WTC11 (cell line): ENCODE data around the gene BRK1. TPM values are rescaled to one million over a fixed set of nuclear protein-coding genes. Genes with fewer than 3 reads are reported as not detected.

Experiments
- ATAC-seq: fragments of 200-7000 bp; cut with Tn5 transposase; 2 replicates; pipeline ENCODE4 v1.10.0; 2021; ENCODE audit warnings: mild to moderate bottlenecking, moderate library complexity
- CTCF ChIA-PET: fragments of 300-600 bp; sonication (Branson Sonifier 250); formaldehyde crosslinking; loops from one replicate; lab custom pipeline; 2021; ENCODE audit warnings: antibody characterized with exemption; lab: Charles Lee
- POLR2A ChIA-PET: fragments of 350-600 bp; sonication (Branson Sonifier 250); formaldehyde crosslinking; loops from one replicate; lab custom pipeline; 2021; ENCODE audit warnings: antibody characterized with exemption; lab: Charles Lee
- DNase-seq: peaks from one replicate; pipeline ENCODE4 v3.0.0; 2021; ENCODE audit warnings: low spot score
- H3K27ac Mint-ChIP-seq: 2 replicates; pipeline ENCODE4 v1.8.0; 2021; ENCODE audit warnings: mixed read lengths
- H3K27me3 Mint-ChIP-seq: 2 replicates; pipeline ENCODE4 v1.8.0; 2021; ENCODE audit warnings: low read depth, mild to moderate bottlenecking, moderate library complexity, mixed read lengths
- H3K36me3 Mint-ChIP-seq: 2 replicates; pipeline ENCODE4 v1.8.0; 2021; ENCODE audit warnings: mixed read lengths
- H3K4me1 Mint-ChIP-seq: 2 replicates; pipeline ENCODE4 v1.8.0; 2022; ENCODE audit warnings: mixed read lengths
- H3K4me3 Mint-ChIP-seq: 2 replicates; pipeline ENCODE4 v1.8.0; 2021; ENCODE audit warnings: mild to moderate bottlenecking, moderate library complexity, mixed read lengths
- H3K9me3 Mint-ChIP-seq: 2 replicates; pipeline ENCODE4 v1.8.0; 2021; ENCODE audit warnings: mixed read lengths
- CBFB ChIP-seq: sonication (generic); formaldehyde crosslinking; IDR thresholded peaks from 2 replicates; pipeline ENCODE4 v1.8.1; 2022; ENCODE audit warnings: mild to moderate bottlenecking, low read depth, missing genetic modification reagents
- EMX1 ChIP-seq: fragments of 250-450 bp; sonication (Bioruptor Pico); IDR thresholded peaks from 2 replicates; pipeline ENCODE4 v1.8.0; 2021; ENCODE audit warnings: mild to moderate bottlenecking
- ESRRA ChIP-seq: sonication (generic); formaldehyde crosslinking; IDR thresholded peaks from 2 replicates; pipeline ENCODE4 v1.8.1; 2022; ENCODE audit warnings: mild to moderate bottlenecking, missing genetic modification reagents, borderline replicate concordance
- JAZF1 ChIP-seq: fragments of 250-450 bp; sonication (Bioruptor Pico); IDR thresholded peaks from 2 replicates; pipeline ENCODE4 v1.9.0; 2021; ENCODE audit warnings: moderate library complexity, mild to moderate bottlenecking, inconsistent platforms
- MYBL2 ChIP-seq: sonication (generic); formaldehyde crosslinking; IDR thresholded peaks from 2 replicates; pipeline ENCODE4 v1.8.1; 2023; ENCODE audit warnings: mild to moderate bottlenecking, moderate library complexity, missing genetic modification reagents
- NFE2L1 ChIP-seq: sonication (generic); formaldehyde crosslinking; IDR thresholded peaks from 2 replicates; pipeline ENCODE4 v1.8.1; 2023; ENCODE audit warnings: missing genetic modification reagents
- NR2C2 ChIP-seq: sonication (generic); formaldehyde crosslinking; IDR thresholded peaks from 2 replicates; pipeline ENCODE4 v1.8.0; 2022; ENCODE audit warnings: mild to moderate bottlenecking, missing genetic modification reagents
- NR3C1 ChIP-seq: sonication (generic); formaldehyde crosslinking; conservative IDR thresholded peaks from 2 replicates; pipeline ENCODE4 v1.8.1; 2023; ENCODE audit warnings: low read depth, mild to moderate bottlenecking, missing genetic modification reagents
- RELA ChIP-seq: sonication (generic); formaldehyde crosslinking; IDR thresholded peaks from 2 replicates; pipeline ENCODE4 v1.8.1; 2022; ENCODE audit warnings: missing genetic modification reagents, mild to moderate bottlenecking, borderline replicate concordance
- SP1 ChIP-seq: sonication (generic); formaldehyde crosslinking; conservative IDR thresholded peaks from 2 replicates; pipeline ENCODE4 v1.8.1; 2022; ENCODE audit warnings: missing genetic modification reagents
- TCF7 ChIP-seq: sonication (generic); formaldehyde crosslinking; IDR thresholded peaks from 2 replicates; pipeline ENCODE4 v1.8.0; 2022; ENCODE audit warnings: mild to moderate bottlenecking, low read depth, missing genetic modification reagents, moderate library complexity
- TEAD1 ChIP-seq: sonication (generic); formaldehyde crosslinking; IDR thresholded peaks from 2 replicates; pipeline ENCODE4 v1.8.0; 2022; ENCODE audit warnings: mild to moderate bottlenecking, missing genetic modification reagents
- ZNF263 ChIP-seq: sonication (generic); formaldehyde crosslinking; IDR thresholded peaks from 2 replicates; pipeline ENCODE4 v1.8.1; 2022; ENCODE audit warnings: low read depth, mild to moderate bottlenecking, moderate library complexity, missing genetic modification reagents
- ZNF423 ChIP-seq: fragments of 250-450 bp; sonication (Bioruptor Pico); IDR thresholded peaks from 2 replicates; pipeline ENCODE4 v2.1.2; 2022; ENCODE audit warnings: mild to moderate bottlenecking, moderate library complexity
- total RNA-seq: library from RNA; stranded (reverse); gene quantifications from 3 replicates; pipeline ENCODE4 v1.2.3, GENCODE V29; 2021
- TF ChIP-seq, protein P1 (sequence below): fragments of 250-450 bp; sonication (Bioruptor Pico); IDR thresholded peaks from 2 replicates; pipeline ENCODE4 v1.9.0; 2021; ENCODE audit warnings: mild to moderate bottlenecking
- TF ChIP-seq, protein P2 (sequence below): fragments of 250-450 bp; sonication (Bioruptor Pico); IDR thresholded peaks from 2 replicates; pipeline ENCODE4 v2.1.2; 2022; ENCODE audit warnings: mild to moderate bottlenecking, moderate library complexity
- TF ChIP-seq, protein P3 (sequence below): sonication (generic); formaldehyde crosslinking; IDR thresholded peaks from 2 replicates; pipeline ENCODE4 v1.8.1; 2022; ENCODE audit warnings: low read depth, mild to moderate bottlenecking, moderate library complexity, missing genetic modification reagents, borderline replicate concordance
- TF ChIP-seq, protein P4 (sequence below): sonication (generic); formaldehyde crosslinking; IDR thresholded peaks from 2 replicates; pipeline ENCODE4 v1.8.1; 2023; ENCODE audit warnings: mild to moderate bottlenecking, missing genetic modification reagents, moderate library complexity
- TF ChIP-seq, protein P5 (sequence below): fragments of 250-450 bp; sonication (Bioruptor Pico); IDR thresholded peaks from 2 replicates; pipeline ENCODE4 v1.9.0; 2021; ENCODE audit warnings: mild to moderate bottlenecking, borderline replicate concordance
- TF ChIP-seq, protein P6 (sequence below): fragments of 250-450 bp; sonication (Bioruptor Pico); IDR thresholded peaks from 2 replicates; pipeline ENCODE4 v1.8.0; 2021; ENCODE audit warnings: mild to moderate bottlenecking
- TF ChIP-seq, protein P7 (sequence below): sonication (generic); formaldehyde crosslinking; IDR thresholded peaks from 2 replicates; pipeline ENCODE4 v1.8.1; 2023; ENCODE audit warnings: mild to moderate bottlenecking, missing genetic modification reagents, moderate library complexity

BRK1 gene
- total RNA-seq, 1 experiment from 2014 or later: 107 TPM

DNA sequence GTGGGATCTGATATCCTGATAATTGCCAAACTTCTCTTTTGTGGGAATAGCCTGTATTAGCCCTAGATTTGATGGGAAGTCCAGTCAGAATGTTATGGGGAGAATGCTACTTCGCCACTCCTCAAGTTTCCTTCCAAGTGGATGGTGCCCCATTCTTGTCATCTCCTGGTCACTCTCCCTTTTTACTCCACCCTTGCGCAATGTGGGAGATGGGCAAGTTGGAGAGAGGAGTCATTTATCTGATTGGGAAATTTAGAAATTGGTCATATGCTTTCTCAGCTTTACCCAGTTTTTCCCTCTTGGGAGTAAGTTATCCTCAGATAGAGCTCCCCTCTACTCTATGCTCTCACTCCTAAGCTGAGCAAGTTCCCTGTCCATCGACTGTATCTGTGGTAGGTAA lies 21.8 kb upstream of the BRK1 start:
- Mint-ChIP-seq H3K4me1 (no peaks in the 10 kb centered on the region), H3K36me3 (peaks cover 57% of the 10 kb centered on the region), H3K4me3 (no peak overlapping the region), H3K9me3 (no peaks in the 10 kb centered on the region), H3K27me3 (no peaks in the 10 kb centered on the region)
- DNase-seq (no peak), ATAC-seq (no peak)
- POLR2A ChIA-PET: interaction anchor here (1.6 kb wide), 1 partner anchor 154 kb away, joined by 4 read pairs; the partner anchor contains the start of gene TATDN2
- TF ChIP-seq, protein P1, sequence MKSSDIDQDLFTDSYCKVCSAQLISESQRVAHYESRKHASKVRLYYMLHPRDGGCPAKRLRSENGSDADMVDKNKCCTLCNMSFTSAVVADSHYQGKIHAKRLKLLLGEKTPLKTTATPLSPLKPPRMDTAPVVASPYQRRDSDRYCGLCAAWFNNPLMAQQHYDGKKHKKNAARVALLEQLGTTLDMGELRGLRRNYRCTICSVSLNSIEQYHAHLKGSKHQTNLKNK (CRISPR knock-in tag): no peak
- TF ChIP-seq, protein P2, sequence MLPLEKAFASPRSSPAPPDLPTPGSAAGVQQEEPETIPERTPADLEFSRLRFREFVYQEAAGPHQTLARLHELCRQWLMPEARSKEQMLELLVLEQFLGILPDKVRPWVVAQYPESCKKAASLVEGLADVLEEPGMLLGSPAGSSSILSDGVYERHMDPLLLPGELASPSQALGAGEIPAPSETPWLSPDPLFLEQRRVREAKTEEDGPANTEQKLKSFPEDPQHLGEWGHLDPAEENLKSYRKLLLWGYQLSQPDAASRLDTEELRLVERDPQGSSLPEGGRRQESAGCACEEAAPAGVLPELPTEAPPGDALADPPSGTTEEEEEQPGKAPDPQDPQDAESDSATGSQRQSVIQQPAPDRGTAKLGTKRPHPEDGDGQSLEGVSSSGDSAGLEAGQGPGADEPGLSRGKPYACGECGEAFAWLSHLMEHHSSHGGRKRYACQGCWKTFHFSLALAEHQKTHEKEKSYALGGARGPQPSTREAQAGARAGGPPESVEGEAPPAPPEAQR: no peak
- TF ChIP-seq, protein P3, sequence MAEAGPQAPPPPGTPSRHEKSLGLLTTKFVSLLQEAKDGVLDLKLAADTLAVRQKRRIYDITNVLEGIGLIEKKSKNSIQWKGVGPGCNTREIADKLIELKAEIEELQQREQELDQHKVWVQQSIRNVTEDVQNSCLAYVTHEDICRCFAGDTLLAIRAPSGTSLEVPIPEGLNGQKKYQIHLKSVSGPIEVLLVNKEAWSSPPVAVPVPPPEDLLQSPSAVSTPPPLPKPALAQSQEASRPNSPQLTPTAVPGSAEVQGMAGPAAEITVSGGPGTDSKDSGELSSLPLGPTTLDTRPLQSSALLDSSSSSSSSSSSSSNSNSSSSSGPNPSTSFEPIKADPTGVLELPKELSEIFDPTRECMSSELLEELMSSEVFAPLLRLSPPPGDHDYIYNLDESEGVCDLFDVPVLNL (CRISPR knock-in tag): no peak
- TF ChIP-seq, all 79 proteins: peak for 0
- CTCF ChIA-PET: no interaction called here
- H3K27ac Mint-ChIP-seq: no peak overlapping the region

DNA sequence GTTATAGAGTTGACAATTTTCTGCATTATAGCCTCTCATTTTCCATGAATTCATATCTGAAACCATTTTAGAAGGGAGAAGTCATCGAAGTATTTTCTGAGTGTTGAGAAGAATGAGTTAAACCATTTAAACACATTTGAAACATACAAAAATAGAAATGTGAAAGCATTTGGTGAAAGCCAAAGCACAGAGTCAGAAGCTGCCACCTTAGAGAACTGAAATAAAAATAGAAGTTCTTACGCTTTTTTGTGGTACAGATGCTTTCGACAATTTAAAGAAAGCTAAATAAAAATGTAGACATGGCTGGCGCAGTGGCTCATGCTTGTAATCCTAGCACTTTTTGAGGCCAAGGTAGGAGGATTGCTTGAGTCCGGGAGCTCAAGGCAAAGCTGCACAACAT lies 16.4 kb upstream of the BRK1 start:
- H3K27me3 Mint-ChIP-seq: no peaks in the 10 kb centered on the region
- TF ChIP-seq NR3C1 (CRISPR knock-in tag): no peak
- TF ChIP-seq TEAD1: no peak
- no peak for TF ChIP-seq NR2C2 (CRISPR knock-in tag)
- no peak for TF ChIP-seq TCF7 (CRISPR knock-in tag)
- TF ChIP-seq CBFB (CRISPR knock-in tag): no peak
- TF ChIP-seq, protein P4, sequence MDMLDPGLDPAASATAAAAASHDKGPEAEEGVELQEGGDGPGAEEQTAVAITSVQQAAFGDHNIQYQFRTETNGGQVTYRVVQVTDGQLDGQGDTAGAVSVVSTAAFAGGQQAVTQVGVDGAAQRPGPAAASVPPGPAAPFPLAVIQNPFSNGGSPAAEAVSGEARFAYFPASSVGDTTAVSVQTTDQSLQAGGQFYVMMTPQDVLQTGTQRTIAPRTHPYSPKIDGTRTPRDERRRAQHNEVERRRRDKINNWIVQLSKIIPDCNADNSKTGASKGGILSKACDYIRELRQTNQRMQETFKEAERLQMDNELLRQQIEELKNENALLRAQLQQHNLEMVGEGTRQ (CRISPR knock-in tag): no peak
- no peak overlapping the region for H3K27ac Mint-ChIP-seq
- peaks cover 50% of the 10 kb centered on the region for H3K36me3 Mint-ChIP-seq
- no peak for ATAC-seq
- no peaks in the 10 kb centered on the region for H3K9me3 Mint-ChIP-seq
- no peaks in the 10 kb centered on the region for H3K4me1 Mint-ChIP-seq
- H3K4me3 Mint-ChIP-seq: no peak overlapping the region
- DNase-seq: no peak
- ChIA-PET POLR2A (no interaction called here), CTCF (no interaction called here)

DNA sequence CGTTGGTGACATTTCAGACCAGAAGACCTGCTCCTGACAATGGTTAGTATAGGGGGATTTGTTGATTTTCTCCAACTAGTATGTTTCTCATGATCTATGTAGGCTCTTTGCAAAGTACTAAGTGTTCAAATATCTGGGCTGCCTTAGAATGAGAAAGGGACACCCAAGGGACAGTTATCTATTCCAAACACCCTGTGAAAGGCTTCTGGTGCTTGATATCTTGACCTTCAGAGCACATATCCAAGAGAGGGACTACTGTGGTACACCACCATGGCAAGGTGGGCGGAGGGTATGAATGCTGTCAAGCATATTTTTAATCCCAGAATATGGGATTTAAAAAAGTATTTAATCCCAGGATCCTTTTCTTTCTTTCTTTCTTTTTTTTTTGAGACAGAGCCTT lies 8.6 kb upstream of the BRK1 start:
- CTCF ChIA-PET: no interaction called here
- H3K36me3 Mint-ChIP-seq: peaks cover 2% of the 10 kb centered on the region
- TF ChIP-seq MYBL2 (CRISPR knock-in tag): no peak
- TF ChIP-seq, protein P5, sequence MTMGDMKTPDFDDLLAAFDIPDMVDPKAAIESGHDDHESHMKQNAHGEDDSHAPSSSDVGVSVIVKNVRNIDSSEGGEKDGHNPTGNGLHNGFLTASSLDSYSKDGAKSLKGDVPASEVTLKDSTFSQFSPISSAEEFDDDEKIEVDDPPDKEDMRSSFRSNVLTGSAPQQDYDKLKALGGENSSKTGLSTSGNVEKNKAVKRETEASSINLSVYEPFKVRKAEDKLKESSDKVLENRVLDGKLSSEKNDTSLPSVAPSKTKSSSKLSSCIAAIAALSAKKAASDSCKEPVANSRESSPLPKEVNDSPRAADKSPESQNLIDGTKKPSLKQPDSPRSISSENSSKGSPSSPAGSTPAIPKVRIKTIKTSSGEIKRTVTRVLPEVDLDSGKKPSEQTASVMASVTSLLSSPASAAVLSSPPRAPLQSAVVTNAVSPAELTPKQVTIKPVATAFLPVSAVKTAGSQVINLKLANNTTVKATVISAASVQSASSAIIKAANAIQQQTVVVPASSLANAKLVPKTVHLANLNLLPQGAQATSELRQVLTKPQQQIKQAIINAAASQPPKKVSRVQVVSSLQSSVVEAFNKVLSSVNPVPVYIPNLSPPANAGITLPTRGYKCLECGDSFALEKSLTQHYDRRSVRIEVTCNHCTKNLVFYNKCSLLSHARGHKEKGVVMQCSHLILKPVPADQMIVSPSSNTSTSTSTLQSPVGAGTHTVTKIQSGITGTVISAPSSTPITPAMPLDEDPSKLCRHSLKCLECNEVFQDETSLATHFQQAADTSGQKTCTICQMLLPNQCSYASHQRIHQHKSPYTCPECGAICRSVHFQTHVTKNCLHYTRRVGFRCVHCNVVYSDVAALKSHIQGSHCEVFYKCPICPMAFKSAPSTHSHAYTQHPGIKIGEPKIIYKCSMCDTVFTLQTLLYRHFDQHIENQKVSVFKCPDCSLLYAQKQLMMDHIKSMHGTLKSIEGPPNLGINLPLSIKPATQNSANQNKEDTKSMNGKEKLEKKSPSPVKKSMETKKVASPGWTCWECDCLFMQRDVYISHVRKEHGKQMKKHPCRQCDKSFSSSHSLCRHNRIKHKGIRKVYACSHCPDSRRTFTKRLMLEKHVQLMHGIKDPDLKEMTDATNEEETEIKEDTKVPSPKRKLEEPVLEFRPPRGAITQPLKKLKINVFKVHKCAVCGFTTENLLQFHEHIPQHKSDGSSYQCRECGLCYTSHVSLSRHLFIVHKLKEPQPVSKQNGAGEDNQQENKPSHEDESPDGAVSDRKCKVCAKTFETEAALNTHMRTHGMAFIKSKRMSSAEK (CRISPR knock-in tag): no peak
- no peak for TF ChIP-seq NFE2L1 (CRISPR knock-in tag)
- TF ChIP-seq JAZF1 (CRISPR knock-in tag): no peak
- TF ChIP-seq ESRRA (CRISPR knock-in tag): no peak
- no peak for TF ChIP-seq RELA (CRISPR knock-in tag)
- TF ChIP-seq EMX1 (CRISPR knock-in tag): no peak
- TF ChIP-seq, protein P6, sequence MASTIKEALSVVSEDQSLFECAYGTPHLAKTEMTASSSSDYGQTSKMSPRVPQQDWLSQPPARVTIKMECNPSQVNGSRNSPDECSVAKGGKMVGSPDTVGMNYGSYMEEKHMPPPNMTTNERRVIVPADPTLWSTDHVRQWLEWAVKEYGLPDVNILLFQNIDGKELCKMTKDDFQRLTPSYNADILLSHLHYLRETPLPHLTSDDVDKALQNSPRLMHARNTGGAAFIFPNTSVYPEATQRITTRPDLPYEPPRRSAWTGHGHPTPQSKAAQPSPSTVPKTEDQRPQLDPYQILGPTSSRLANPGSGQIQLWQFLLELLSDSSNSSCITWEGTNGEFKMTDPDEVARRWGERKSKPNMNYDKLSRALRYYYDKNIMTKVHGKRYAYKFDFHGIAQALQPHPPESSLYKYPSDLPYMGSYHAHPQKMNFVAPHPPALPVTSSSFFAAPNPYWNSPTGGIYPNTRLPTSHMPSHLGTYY (CRISPR knock-in tag): no peak
- no peak for TF ChIP-seq ZNF263 (CRISPR knock-in tag)
- TF ChIP-seq, protein P7, sequence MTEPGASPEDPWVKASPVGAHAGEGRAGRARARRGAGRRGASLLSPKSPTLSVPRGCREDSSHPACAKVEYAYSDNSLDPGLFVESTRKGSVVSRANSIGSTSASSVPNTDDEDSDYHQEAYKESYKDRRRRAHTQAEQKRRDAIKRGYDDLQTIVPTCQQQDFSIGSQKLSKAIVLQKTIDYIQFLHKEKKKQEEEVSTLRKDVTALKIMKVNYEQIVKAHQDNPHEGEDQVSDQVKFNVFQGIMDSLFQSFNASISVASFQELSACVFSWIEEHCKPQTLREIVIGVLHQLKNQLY: no peak
- no peak for TF ChIP-seq ZNF423 (CRISPR knock-in tag)
- no peak for TF ChIP-seq SP1 (CRISPR knock-in tag)
- TF ChIP-seq CBFB (CRISPR knock-in tag): no peak

More for the DNA sequence above, 8.6 kb upstream of the BRK1 start:
- no peaks in the 10 kb centered on the region for H3K9me3 Mint-ChIP-seq
- POLR2A ChIA-PET: no interaction called here
- H3K27me3 Mint-ChIP-seq: no peaks in the 10 kb centered on the region
- no peak overlapping the region for H3K4me3 Mint-ChIP-seq
- no peak for DNase-seq
- no peaks in the 10 kb centered on the region for H3K4me1 Mint-ChIP-seq
- H3K27ac Mint-ChIP-seq: no peak overlapping the region
- ATAC-seq: no peak
